Left ventricle myocardium inferior (tissue), 1 donor: Measurements from ENCODE around the gene PLEKHO2. TPM values are rescaled to one million over a fixed set of nuclear protein-coding genes. Genes with fewer than 3 reads are reported as not detected.

Experiments used
- DNase-seq: peaks from one replicate; pipeline ENCODE4 v3.0.0-alpha.2; 2020
- H3K27ac ChIP-seq: fragments of 200-600 bp; replicated peaks from 2 replicates; pipeline ENCODE4 v1.8.0; 2021
- H3K27me3 ChIP-seq: fragments of 200-600 bp; 2 replicates; pipeline ENCODE4 v1.8.0; 2021; ENCODE audit warnings: low read depth
- H3K36me3 ChIP-seq: fragments of 200-600 bp; 2 replicates; pipeline ENCODE4 v1.8.0; 2021
- H3K4me1 ChIP-seq: fragments of 200-600 bp; 2 replicates; pipeline ENCODE4 v1.8.0; 2021
- H3K4me3 ChIP-seq: fragments of 200-600 bp; 2 replicates; pipeline ENCODE4 v1.8.0; 2021; ENCODE audit warnings: mild to moderate bottlenecking, moderate library complexity
- H3K9me3 ChIP-seq: fragments of 200-600 bp; replicated peaks from 2 replicates; pipeline ENCODE4 v1.8.0; 2021
- intact Hi-C: fragments of 100-400 bp; cut with micrococcal nuclease; formaldehyde crosslinking; loops from one replicate; pipeline ENCODE4 v1.11.0; 2022
- total RNA-seq: library from RNA; stranded (reverse); fragmentation: NEBNext Ultra II Directional; extraction: Animal tissue kit (Norgen Biotek cat#: 25700); gene quantifications from one replicate; pipeline ENCODE4 v1.2.1, GENCODE V29; 2021
- TF ChIP-seq, protein P1 (sequence below): fragments of 200-600 bp; IDR thresholded peaks from 2 replicates; pipeline ENCODE4 v1.8.0; 2021; ENCODE audit warnings: antibody characterized with exemption, mild to moderate bottlenecking, borderline replicate concordance
- donor health status: DM: no; HTN: yes; CAD: no; lungs with severe emphysema.

The PLEKHO2 gene
- total RNA-seq, 1 donor from 2014 or later, result 8.0 TPM

GRCh38 chr15:64878705-64879104, 37.0 kb downstream of the PLEKHO2 start:
- no peaks in the 10 kb centered on the region for H3K36me3 ChIP-seq
- peaks cover 54% of the 10 kb centered on the region for H3K4me1 ChIP-seq
- no peaks in the 10 kb centered on the region for H3K27me3 ChIP-seq
- TF ChIP-seq, protein P1, sequence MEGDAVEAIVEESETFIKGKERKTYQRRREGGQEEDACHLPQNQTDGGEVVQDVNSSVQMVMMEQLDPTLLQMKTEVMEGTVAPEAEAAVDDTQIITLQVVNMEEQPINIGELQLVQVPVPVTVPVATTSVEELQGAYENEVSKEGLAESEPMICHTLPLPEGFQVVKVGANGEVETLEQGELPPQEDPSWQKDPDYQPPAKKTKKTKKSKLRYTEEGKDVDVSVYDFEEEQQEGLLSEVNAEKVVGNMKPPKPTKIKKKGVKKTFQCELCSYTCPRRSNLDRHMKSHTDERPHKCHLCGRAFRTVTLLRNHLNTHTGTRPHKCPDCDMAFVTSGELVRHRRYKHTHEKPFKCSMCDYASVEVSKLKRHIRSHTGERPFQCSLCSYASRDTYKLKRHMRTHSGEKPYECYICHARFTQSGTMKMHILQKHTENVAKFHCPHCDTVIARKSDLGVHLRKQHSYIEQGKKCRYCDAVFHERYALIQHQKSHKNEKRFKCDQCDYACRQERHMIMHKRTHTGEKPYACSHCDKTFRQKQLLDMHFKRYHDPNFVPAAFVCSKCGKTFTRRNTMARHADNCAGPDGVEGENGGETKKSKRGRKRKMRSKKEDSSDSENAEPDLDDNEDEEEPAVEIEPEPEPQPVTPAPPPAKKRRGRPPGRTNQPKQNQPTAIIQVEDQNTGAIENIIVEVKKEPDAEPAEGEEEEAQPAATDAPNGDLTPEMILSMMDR, result no peak
- peak overlapping the region; percentile 80 for H3K27ac ChIP-seq
- H3K9me3 ChIP-seq, result no peaks in the 10 kb centered on the region
- DNase-seq, result no peak
- intact Hi-C loops, result no loop called here
- H3K4me3 ChIP-seq, result no peak overlapping the region

GRCh38 chr15:64883100-64883581, 41.4 kb downstream of the PLEKHO2 start:
- H3K9me3 ChIP-seq, result no peaks in the 10 kb centered on the region
- no peaks in the 10 kb centered on the region for H3K27me3 ChIP-seq
- peak overlapping the region; percentile 84 for H3K27ac ChIP-seq
- peaks cover 42% of the 10 kb centered on the region for H3K4me1 ChIP-seq
- H3K36me3 ChIP-seq, result no peaks in the 10 kb centered on the region
- TF ChIP-seq, protein P1, result no peak
- intact Hi-C loops, result no loop called here
- no peak overlapping the region for H3K4me3 ChIP-seq
- no peak for DNase-seq

DNA sequence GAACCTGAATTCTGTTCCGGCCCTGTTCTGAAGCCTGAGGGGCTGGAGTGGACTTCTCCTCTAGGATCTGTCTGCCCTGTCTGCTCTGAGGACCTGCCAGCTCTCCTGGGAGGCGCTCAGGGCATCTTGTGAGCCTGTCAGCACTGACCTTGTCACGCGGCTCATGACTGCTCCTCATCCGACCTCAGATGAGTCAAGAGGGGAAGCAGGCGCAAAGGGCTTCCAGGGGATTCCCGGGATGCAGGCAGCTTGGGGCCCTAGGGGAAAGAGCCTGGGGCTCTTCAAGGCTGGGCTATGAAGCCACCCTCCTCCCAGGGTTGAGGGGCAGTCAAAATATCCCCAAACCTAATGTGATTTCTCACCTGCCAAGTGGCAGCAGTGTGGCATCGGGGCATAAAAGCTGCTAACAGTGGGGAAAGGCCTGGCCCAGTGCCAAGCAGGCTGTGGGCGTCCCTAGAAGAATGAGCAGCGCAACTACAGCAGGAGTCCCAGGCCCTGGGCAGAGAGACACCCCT, 42.3 kb downstream of the PLEKHO2 start:
- intact Hi-C loops, result no loop called here
- peaks cover 33% of the 10 kb centered on the region for H3K4me1 ChIP-seq
- no peaks in the 10 kb centered on the region for H3K9me3 ChIP-seq
- TF ChIP-seq, protein P1, result no peak
- DNase-seq, result peak; percentile 70
- H3K36me3 ChIP-seq, result no peaks in the 10 kb centered on the region
- H3K4me3 ChIP-seq, result no peak overlapping the region
- H3K27ac ChIP-seq, result peak overlapping the region; percentile 84
- H3K27me3 ChIP-seq, result no peaks in the 10 kb centered on the region

- no peaks in the 10 kb centered on the region for H3K27me3 ChIP-seq
- H3K27ac ChIP-seq, result no peak overlapping the region
- no peak overlapping the region for H3K4me3 ChIP-seq
- TF ChIP-seq, protein P1, result no peak
- DNase-seq, result no peak
- H3K9me3 ChIP-seq, result no peaks in the 10 kb centered on the region
- H3K4me1 ChIP-seq, result peaks cover 30% of the 10 kb centered on the region
- H3K36me3 ChIP-seq, result no peaks in the 10 kb centered on the region
- intact Hi-C loops, result no loop called here
Measured at GRCh38 chr15:64884679-64885078, 43.0 kb downstream of the PLEKHO2 start.

DNA sequence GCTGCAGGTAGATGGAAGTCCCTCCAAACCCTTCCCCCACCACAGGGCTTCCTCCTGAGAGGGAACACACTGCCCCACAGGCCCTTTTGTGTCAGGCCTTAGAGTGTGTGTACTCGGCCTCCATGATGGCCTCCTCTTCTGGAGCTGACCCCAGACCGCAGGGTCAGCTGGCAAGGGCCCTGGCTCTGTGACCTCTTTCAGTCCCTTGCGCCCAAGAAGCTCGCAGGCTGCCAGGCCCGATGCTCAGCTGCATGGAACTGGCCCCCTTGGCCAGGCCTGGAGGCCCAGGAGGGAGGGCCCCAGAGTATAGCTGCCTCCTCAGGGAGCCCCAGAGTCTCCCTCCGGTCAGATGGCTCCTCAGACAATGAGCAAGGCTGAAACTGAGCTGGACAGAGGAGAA, 46.6 kb downstream of the PLEKHO2 start:
- intact Hi-C loops, result no loop called here
- H3K9me3 ChIP-seq, result no peaks in the 10 kb centered on the region
- TF ChIP-seq, protein P1, result no peak
- H3K36me3 ChIP-seq, result no peaks in the 10 kb centered on the region
- no peak overlapping the region for H3K27ac ChIP-seq
- DNase-seq, result peak; percentile 3
- no peak overlapping the region for H3K4me3 ChIP-seq
- no peaks in the 10 kb centered on the region for H3K27me3 ChIP-seq
- H3K4me1 ChIP-seq, result peaks cover 22% of the 10 kb centered on the region
